ENCODE data around the gene FLII.

DNA sequence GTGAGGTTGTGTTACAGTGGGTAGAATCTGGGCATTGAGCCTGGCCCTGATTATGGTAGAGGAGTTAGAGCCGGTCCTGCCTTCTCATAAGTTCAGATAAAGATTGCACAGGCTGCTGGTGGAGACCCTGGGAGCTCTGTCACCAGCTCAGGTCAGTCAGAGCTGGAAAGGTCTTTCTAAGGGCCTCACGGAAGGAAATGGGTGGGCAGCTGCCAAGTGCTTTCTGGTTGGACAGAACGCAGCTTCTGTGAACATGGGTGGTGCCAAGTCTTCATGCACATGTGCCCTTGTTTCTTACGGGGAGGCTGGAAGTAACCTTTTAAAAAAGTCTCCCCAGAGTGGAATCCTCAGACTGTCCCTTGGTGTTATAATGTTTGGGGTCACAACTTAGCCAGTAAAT lies 60.0 kb downstream of the FLII start:
- TF ChIP-seq EP300 (IDR thresholded peaks at IDR 0.05), result no peak
- no peak for TF ChIP-seq CTCF (IDR thresholded peaks at IDR 0.05)
